ENCODE data around the gene IDE.

GRCh38 chr10:92569071-92569470 lies 4.8 kb downstream of the IDE start:
- TF ChIP-seq POLR2AphosphoS5 (IDR thresholded peaks at IDR 0.05; ENCODE audit: insufficient read depth, low read depth, low read length): no peak
- TF ChIP-seq CTCF (IDR thresholded peaks at IDR 0.05; ENCODE audit: extremely low read depth in 1 of 2, insufficient read depth in 1 of 2, low read depth in 1 of 2, low read length in 2 of 2): no peak
- TF ChIP-seq POLR2A (IDR thresholded peaks at IDR 0.05; ENCODE audit: low read depth, low read length): no peak
- TF ChIP-seq MYC (IDR thresholded peaks at IDR 0.05; ENCODE audit: low read depth, low read length): no peak
- no peak for TF ChIP-seq EZH2 (IDR thresholded peaks at IDR 0.05; ENCODE audit: borderline replicate concordance, low read depth, low read length, severe bottlenecking)
- TF ChIP-seq FOS (IDR thresholded peaks at IDR 0.05; ENCODE audit: borderline replicate concordance, insufficient read depth, low read length): no peak
- no peak for TF ChIP-seq JUN (IDR thresholded peaks at IDR 0.05; ENCODE audit: borderline replicate concordance, insufficient read depth, insufficient read length, low read depth)
- no peak for TF ChIP-seq MAX (IDR thresholded peaks at IDR 0.05; ENCODE audit: insufficient read depth, insufficient read length)
- no peak for TF ChIP-seq GATA2 (IDR thresholded peaks at IDR 0.05; ENCODE audit: insufficient read depth, insufficient read length, low read depth, low read length)
